ENCODE measurements around the gene SLC12A9.

The SLC12A9 gene

GRCh38 chr7:100863406-100863950, 11.0 kb downstream of the SLC12A9 start:
- Histone ChIP-seq H3K4me1 (ENCODE audit: control insufficient read depth, insufficient read depth, low read depth, low read length) (peaks cover 18% of the 10 kb centered on the region), H2BK120ac (ENCODE audit: low read depth, low read length) (no peak overlapping the region), H2BK15ac (ENCODE audit: low read depth, poor library complexity, severe bottlenecking) (no peak overlapping the region), H4K8ac (ENCODE audit: low read length) (no peak overlapping the region), H3K9ac (ENCODE audit: low read length) (no peak overlapping the region), H2AK5ac (ENCODE audit: low read length, severe bottlenecking) (no peak overlapping the region), H3K4ac (ENCODE audit: low read depth in 1 of 2, low read length in 2 of 2) (no peak overlapping the region), H3K4me3 (ENCODE audit: insufficient read depth in 1 of 2, low read depth in 1 of 2, low read length in 2 of 2) (no peak overlapping the region), H2AFZ (ENCODE audit: low read depth, low read length) (no peak overlapping the region), H4K91ac (ENCODE audit: low read length) (no peak overlapping the region), H2BK5ac (ENCODE audit: low read depth, low read length, poor library complexity, severe bottlenecking) (no peak overlapping the region), H3K23ac (ENCODE audit: low read length in 2 of 2) (no peak overlapping the region), H3K27ac (ENCODE audit: low read length, poor library complexity, severe bottlenecking) (no peak overlapping the region), H3K4me2 (ENCODE audit: low read length, poor library complexity, severe bottlenecking) (no peak overlapping the region), H3K9me3 (ENCODE audit: control insufficient read depth, low read length) (no peaks in the 10 kb centered on the region), H2BK12ac (ENCODE audit: low read length in 2 of 2) (no peak overlapping the region), H3K79me1 (replicated peaks; ENCODE audit: low read length, poor library complexity, severe bottlenecking) (peaks cover 27% of the 10 kb centered on the region), H3K36me3 (ENCODE audit: control insufficient read depth in 1 of 2, insufficient read depth in 2 of 2, low read depth in 1 of 2, low read length in 2 of 2) (peaks cover 29 to 63% of the 10 kb centered on the region in 2 experiments), H3K14ac (ENCODE audit: low read length in 2 of 2) (no peak overlapping the region), H3K27me3 (ENCODE audit: control insufficient read depth in 1 of 2, insufficient read depth in 1 of 2, low read length in 2 of 2) (no peaks in the 10 kb centered on the region), H3K18ac (ENCODE audit: low read depth in 1 of 2, low read length in 2 of 2) (no peak overlapping the region)
- DNase-seq: no peak
- 87% methylated on average over 10 of the region's 10 CpGs for WGBS

GRCh38 chr7:100864263-100864845, 11.8 kb downstream of the SLC12A9 start:
- H3K9ac ChIP-seq (ENCODE audit: low read length): no peak overlapping the region
- H3K4me3 ChIP-seq (ENCODE audit: insufficient read depth in 1 of 2, low read depth in 1 of 2, low read length in 2 of 2): no peak overlapping the region
- H3K14ac ChIP-seq (ENCODE audit: low read length in 2 of 2): no peak overlapping the region
- no peak overlapping the region for H3K4ac ChIP-seq (ENCODE audit: low read depth in 1 of 2, low read length in 2 of 2)
- H2AK5ac ChIP-seq (ENCODE audit: low read length, severe bottlenecking): no peak overlapping the region
- no peak overlapping the region for H2BK12ac ChIP-seq (ENCODE audit: low read length in 2 of 2)
- no peaks in the 10 kb centered on the region for H3K9me3 ChIP-seq (ENCODE audit: control insufficient read depth, low read length)
- WGBS: 93% methylated on average over 11 of the region's 12 CpGs
- no peak overlapping the region for H2BK15ac ChIP-seq (ENCODE audit: low read depth, poor library complexity, severe bottlenecking)
- no peaks in the 10 kb centered on the region for H3K27me3 ChIP-seq (ENCODE audit: control insufficient read depth in 1 of 2, insufficient read depth in 1 of 2, low read length in 2 of 2)
- no peak overlapping the region for H2BK5ac ChIP-seq (ENCODE audit: low read depth, low read length, poor library complexity, severe bottlenecking)
- H3K79me1 ChIP-seq (replicated peaks; ENCODE audit: low read length, poor library complexity, severe bottlenecking): peaks cover 22% of the 10 kb centered on the region
- no peak overlapping the region for H4K91ac ChIP-seq (ENCODE audit: low read length)
- no peak overlapping the region for H2AFZ ChIP-seq (ENCODE audit: low read depth, low read length)
- H3K4me2 ChIP-seq (ENCODE audit: low read length, poor library complexity, severe bottlenecking): no peak overlapping the region
- no peak overlapping the region for H4K8ac ChIP-seq (ENCODE audit: low read length)
- H3K18ac ChIP-seq (ENCODE audit: low read depth in 1 of 2, low read length in 2 of 2): no peak overlapping the region
- H3K4me1 ChIP-seq (ENCODE audit: control insufficient read depth, insufficient read depth, low read depth, low read length): peaks cover 26% of the 10 kb centered on the region
- peaks cover 23 to 62% of the 10 kb centered on the region in 2 experiments for H3K36me3 ChIP-seq (ENCODE audit: control insufficient read depth in 1 of 2, insufficient read depth in 2 of 2, low read depth in 1 of 2, low read length in 2 of 2)
- no peak overlapping the region for H2BK120ac ChIP-seq (ENCODE audit: low read depth, low read length)
- DNase-seq: no peak
- no peak overlapping the region for H3K23ac ChIP-seq (ENCODE audit: low read length in 2 of 2)
- H3K27ac ChIP-seq (ENCODE audit: low read length, poor library complexity, severe bottlenecking): no peak overlapping the region

GRCh38 chr7:100865372-100865911, 12.9 kb downstream of the SLC12A9 start:
- no peak overlapping the region for H3K9ac ChIP-seq (ENCODE audit: low read length)
- no peak overlapping the region for H3K23ac ChIP-seq (ENCODE audit: low read length in 2 of 2)
- H2AK5ac ChIP-seq (ENCODE audit: low read length, severe bottlenecking): no peak overlapping the region
- no peak overlapping the region for H3K14ac ChIP-seq (ENCODE audit: low read length in 2 of 2)
- no peak overlapping the region for H2BK120ac ChIP-seq (ENCODE audit: low read depth, low read length)
- H3K4ac ChIP-seq (ENCODE audit: low read depth in 1 of 2, low read length in 2 of 2): no peak overlapping the region
- no peak overlapping the region for H3K4me3 ChIP-seq (ENCODE audit: insufficient read depth in 1 of 2, low read depth in 1 of 2, low read length in 2 of 2)
- H2BK5ac ChIP-seq (ENCODE audit: low read depth, low read length, poor library complexity, severe bottlenecking): no peak overlapping the region
- H3K9me3 ChIP-seq (ENCODE audit: control insufficient read depth, low read length): no peaks in the 10 kb centered on the region
- peaks cover 30% of the 10 kb centered on the region for H3K4me1 ChIP-seq (ENCODE audit: control insufficient read depth, insufficient read depth, low read depth, low read length)
- no peak for DNase-seq
- H3K27ac ChIP-seq (ENCODE audit: low read length, poor library complexity, severe bottlenecking): no peak overlapping the region
- H3K36me3 ChIP-seq (ENCODE audit: control insufficient read depth in 1 of 2, insufficient read depth in 2 of 2, low read depth in 1 of 2, low read length in 2 of 2): peaks cover 22 to 60% of the 10 kb centered on the region in 2 experiments
- H3K27me3 ChIP-seq (ENCODE audit: control insufficient read depth in 1 of 2, insufficient read depth in 1 of 2, low read length in 2 of 2): no peaks in the 10 kb centered on the region
- H2AFZ ChIP-seq (ENCODE audit: low read depth, low read length): no peak overlapping the region
- H3K18ac ChIP-seq (ENCODE audit: low read depth in 1 of 2, low read length in 2 of 2): no peak overlapping the region
- no peak overlapping the region for H2BK15ac ChIP-seq (ENCODE audit: low read depth, poor library complexity, severe bottlenecking)
- peak overlapping the region in 1 of 2 experiments; percentile 21 for H2BK12ac ChIP-seq (ENCODE audit: low read length in 2 of 2)
- peaks cover 18% of the 10 kb centered on the region for H3K79me1 ChIP-seq (replicated peaks; ENCODE audit: low read length, poor library complexity, severe bottlenecking)
- H3K4me2 ChIP-seq (ENCODE audit: low read length, poor library complexity, severe bottlenecking): no peak overlapping the region
- 87% methylated on average over 17 of the region's 17 CpGs for WGBS
- peak overlapping the region; percentile 16 for H4K8ac ChIP-seq (ENCODE audit: low read length)
- H4K91ac ChIP-seq (ENCODE audit: low read length): no peak overlapping the region

- H3K4me3 ChIP-seq (ENCODE audit: insufficient read depth in 1 of 2, low read depth in 1 of 2, low read length in 2 of 2): peak overlapping the region in 1 of 2 experiments; percentile 82
- peak overlapping the region; percentile 60 for H2BK5ac ChIP-seq (ENCODE audit: low read depth, low read length, poor library complexity, severe bottlenecking)
- peak overlapping the region; percentile 86 for H2AK5ac ChIP-seq (ENCODE audit: low read length, severe bottlenecking)
- H3K36me3 ChIP-seq (ENCODE audit: control insufficient read depth in 1 of 2, insufficient read depth in 2 of 2, low read depth in 1 of 2, low read length in 2 of 2): peaks cover 22 to 60% of the 10 kb centered on the region in 2 experiments
- H3K4ac ChIP-seq (ENCODE audit: low read depth in 1 of 2, low read length in 2 of 2): peak overlapping the region; percentile 77 to 82
- no peak overlapping the region for H3K4me2 ChIP-seq (ENCODE audit: low read length, poor library complexity, severe bottlenecking)
- H2BK120ac ChIP-seq (ENCODE audit: low read depth, low read length): peak overlapping the region; percentile 77
- peak overlapping the region; percentile 96 for H4K8ac ChIP-seq (ENCODE audit: low read length)
- WGBS: 95% methylated on average over 40 of the region's 46 CpGs
- no peak for DNase-seq
- H2BK15ac ChIP-seq (ENCODE audit: low read depth, poor library complexity, severe bottlenecking): peak overlapping the region; percentile 97
- H3K23ac ChIP-seq (ENCODE audit: low read length in 2 of 2): no peak overlapping the region
- peak overlapping the region; percentile 99 for H3K9ac ChIP-seq (ENCODE audit: low read length)
- peak overlapping the region; percentile 60 for H3K27ac ChIP-seq (ENCODE audit: low read length, poor library complexity, severe bottlenecking)
- H2BK12ac ChIP-seq (ENCODE audit: low read length in 2 of 2): peak overlapping the region; percentile 64 to 67
- no peaks in the 10 kb centered on the region for H3K9me3 ChIP-seq (ENCODE audit: control insufficient read depth, low read length)
- peak overlapping the region; percentile 97 for H4K91ac ChIP-seq (ENCODE audit: low read length)
- peaks cover 33% of the 10 kb centered on the region for H3K4me1 ChIP-seq (ENCODE audit: control insufficient read depth, insufficient read depth, low read depth, low read length)
- no peak overlapping the region for H2AFZ ChIP-seq (ENCODE audit: low read depth, low read length)
- peaks cover 15% of the 10 kb centered on the region for H3K79me1 ChIP-seq (replicated peaks; ENCODE audit: low read length, poor library complexity, severe bottlenecking)
- peak overlapping the region; percentile 72 to 76 for H3K18ac ChIP-seq (ENCODE audit: low read depth in 1 of 2, low read length in 2 of 2)
- H3K27me3 ChIP-seq (ENCODE audit: control insufficient read depth in 1 of 2, insufficient read depth in 1 of 2, low read length in 2 of 2): no peaks in the 10 kb centered on the region
- H3K14ac ChIP-seq (ENCODE audit: low read length in 2 of 2): peak overlapping the region in 1 of 2 experiments; percentile 22
These were observed 13.6 kb downstream of the SLC12A9 start for GRCh38 chr7:100865938-100866728.
